HepG2 (cell line): ENCODE results near the gene WFDC1.

Source experiments
- BRCA1 ChIP-seq: sonication (generic); formaldehyde crosslinking; IDR thresholded peaks from 2 replicates; pipeline ENCODE4 v1.4.0; 2020; ENCODE audit warnings: missing genetic modification reagents
- ELF3 ChIP-seq: IDR thresholded peaks from 2 replicates; pipeline ENCODE4 v1.6.1; 2016; ENCODE audit warnings: missing genetic modification reagents, missing compliant biosample characterization
- FOXJ3 ChIP-seq: sonication (generic); formaldehyde crosslinking; IDR thresholded peaks from 2 replicates; pipeline ENCODE4 v1.4.0; 2020; ENCODE audit warnings: missing genetic modification reagents, mild to moderate bottlenecking, borderline replicate concordance
- GABPA ChIP-seq, 2 experiments: IDR thresholded peaks; 2 replicates each; pipeline ENCODE4 v1.6.1; 2011 to 2016; ENCODE audit warnings: low read depth in 2 of 2, low read length in 1 of 2, missing biosample characterization in 1 of 2, missing genetic modification characterization in 1 of 2
- POLR2A ChIP-seq, 2 experiments: IDR thresholded peaks; 2 replicates each; pipeline ENCODE4 v1.6.1; 2011; ENCODE audit warnings: low read depth in 2 of 2, low read length in 2 of 2, mild to moderate bottlenecking in 1 of 2, moderate library complexity in 1 of 2; ENCODE audit not compliant: insufficient read depth in 1 of 2
- SP5 ChIP-seq: IDR thresholded peaks from 2 replicates; pipeline ENCODE4 v1.6.1; 2016; ENCODE audit warnings: low read depth, borderline replicate concordance
- USF2 ChIP-seq, 2 experiments: sonication (generic) in 1 of 2; formaldehyde crosslinking in 1 of 2; IDR thresholded peaks; 2 replicates each; pipeline versions ENCODE4 v1.5.1 to v1.6.1; 2011 to 2020; ENCODE audit warnings: borderline replicate concordance in 1 of 2, low read depth in 1 of 2, low read length in 1 of 2, mild to moderate bottlenecking in 1 of 2, missing genetic modification reagents in 1 of 2, moderate library complexity in 1 of 2
- YY1 ChIP-seq: IDR thresholded peaks from 2 replicates; pipeline ENCODE4 v1.6.1; 2011; ENCODE audit warnings: low read length, low read depth, moderate library complexity, mild to moderate bottlenecking; ENCODE audit not compliant: insufficient read depth, insufficient replicate concordance
- ZNF629 ChIP-seq: sonication (generic); formaldehyde crosslinking; conservative IDR thresholded peaks from 2 replicates; pipeline ENCODE4 v1.5.0; 2020; ENCODE audit warnings: missing genetic modification reagents
- ZNF841 ChIP-seq: sonication (generic); formaldehyde crosslinking; IDR thresholded peaks from 2 replicates; pipeline ENCODE4 v1.8.1; 2023; ENCODE audit warnings: missing genetic modification reagents, borderline replicate concordance
- TF ChIP-seq, protein P1 (sequence below): sonication (generic); formaldehyde crosslinking; IDR thresholded peaks from 2 replicates; pipeline ENCODE4 v1.4.0; 2020; ENCODE audit warnings: missing genetic modification reagents
- TF ChIP-seq, protein P2 (sequence below): sonication (generic); formaldehyde crosslinking; IDR thresholded peaks from 2 replicates; pipeline ENCODE4 v1.5.0; 2020; ENCODE audit warnings: mild to moderate bottlenecking, missing genetic modification reagents, moderate library complexity

DNA sequence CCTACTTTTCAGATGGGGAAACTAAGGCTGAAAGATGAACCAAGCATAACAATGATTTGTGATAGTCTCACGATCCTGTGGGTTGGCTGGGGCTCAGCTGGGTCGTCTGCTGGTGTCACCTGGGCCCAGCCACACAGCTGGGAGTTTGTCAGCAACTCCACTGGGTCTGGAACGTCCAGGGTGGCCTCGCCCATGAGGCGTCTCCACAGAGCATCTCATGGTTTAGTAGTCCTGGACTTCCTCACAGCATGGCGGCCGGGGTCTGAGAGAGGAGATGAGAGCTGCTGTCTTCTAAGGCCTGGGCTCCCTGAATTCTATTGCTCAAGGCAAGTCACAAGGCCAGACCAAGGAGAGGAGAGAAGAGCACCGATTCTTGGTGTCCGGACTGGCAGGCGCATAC, 24.1 kb upstream of the WFDC1 start:
- TF ChIP-seq POLR2A (IDR thresholded peaks at IDR 0.05; ENCODE audit: insufficient read depth in 1 of 2, low read depth in 2 of 2, low read length in 2 of 2) (no peak), ZNF841 (CRISPR knock-in tag) (no peak), SP5 (CRISPR knock-in tag) (no peak), ELF3 (CRISPR knock-in tag) (no peak), BRCA1 (CRISPR knock-in tag) (no peak), GABPA (IDR thresholded peaks at IDR 0.05; ENCODE audit: low read depth, low read length) (no peak), GABPA (CRISPR knock-in tag; IDR thresholded peaks at IDR 0.05; ENCODE audit: low read depth) (no peak), ZNF629 (CRISPR knock-in tag) (no peak), YY1 (no peak), FOXJ3 (CRISPR knock-in tag) (no peak), USF2 (IDR thresholded peaks at IDR 0.05; ENCODE audit: low read depth, low read length) (no peak), USF2 (CRISPR knock-in tag; IDR thresholded peaks at IDR 0.05; ENCODE audit: borderline replicate concordance) (no peak)
- TF ChIP-seq, protein P1, sequence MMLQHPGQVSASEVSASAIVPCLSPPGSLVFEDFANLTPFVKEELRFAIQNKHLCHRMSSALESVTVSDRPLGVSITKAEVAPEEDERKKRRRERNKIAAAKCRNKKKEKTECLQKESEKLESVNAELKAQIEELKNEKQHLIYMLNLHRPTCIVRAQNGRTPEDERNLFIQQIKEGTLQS (CRISPR knock-in tag): no peak
- TF ChIP-seq, protein P2, sequence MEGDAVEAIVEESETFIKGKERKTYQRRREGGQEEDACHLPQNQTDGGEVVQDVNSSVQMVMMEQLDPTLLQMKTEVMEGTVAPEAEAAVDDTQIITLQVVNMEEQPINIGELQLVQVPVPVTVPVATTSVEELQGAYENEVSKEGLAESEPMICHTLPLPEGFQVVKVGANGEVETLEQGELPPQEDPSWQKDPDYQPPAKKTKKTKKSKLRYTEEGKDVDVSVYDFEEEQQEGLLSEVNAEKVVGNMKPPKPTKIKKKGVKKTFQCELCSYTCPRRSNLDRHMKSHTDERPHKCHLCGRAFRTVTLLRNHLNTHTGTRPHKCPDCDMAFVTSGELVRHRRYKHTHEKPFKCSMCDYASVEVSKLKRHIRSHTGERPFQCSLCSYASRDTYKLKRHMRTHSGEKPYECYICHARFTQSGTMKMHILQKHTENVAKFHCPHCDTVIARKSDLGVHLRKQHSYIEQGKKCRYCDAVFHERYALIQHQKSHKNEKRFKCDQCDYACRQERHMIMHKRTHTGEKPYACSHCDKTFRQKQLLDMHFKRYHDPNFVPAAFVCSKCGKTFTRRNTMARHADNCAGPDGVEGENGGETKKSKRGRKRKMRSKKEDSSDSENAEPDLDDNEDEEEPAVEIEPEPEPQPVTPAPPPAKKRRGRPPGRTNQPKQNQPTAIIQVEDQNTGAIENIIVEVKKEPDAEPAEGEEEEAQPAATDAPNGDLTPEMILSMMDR (CRISPR knock-in tag): no peak
